ENCODE measurements around the gene CAMK1D. TPM values are rescaled to one million over a fixed set of nuclear protein-coding genes. Genes with fewer than 3 reads are reported as not detected.

The CAMK1D gene
- total RNA-seq, 2 donors from 2014 or later: 4.5 to 7.8 TPM

DNA sequence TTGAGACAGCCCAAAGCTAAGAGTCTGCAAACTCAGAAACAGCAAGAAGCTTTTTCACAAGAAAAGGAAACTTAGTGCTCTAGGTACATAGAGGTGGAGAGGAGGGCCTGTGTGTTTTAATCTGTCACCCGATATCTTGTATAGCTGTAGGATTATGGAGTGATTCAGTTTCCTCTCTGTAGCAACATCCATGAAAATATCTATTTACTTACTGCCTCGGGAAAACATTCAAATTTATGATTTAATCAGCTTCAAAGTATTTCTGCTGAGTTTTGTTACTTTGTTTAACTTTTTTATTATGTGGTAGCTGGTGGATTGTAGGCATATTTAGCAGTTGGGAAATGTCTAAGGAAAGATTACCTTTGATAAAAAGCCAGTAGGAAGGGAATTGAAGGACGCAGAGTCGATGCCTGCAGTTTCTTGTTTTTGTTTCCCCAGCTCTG is 360.2 kb downstream of the CAMK1D start:
- Histone ChIP-seq H3K36me3 (ENCODE audit: control insufficient read depth, insufficient read depth, low read length) (no peaks in the 10 kb centered on the region), H3K4me3 (ENCODE audit: low read length) (no peak overlapping the region), H3K4me1 (ENCODE audit: control insufficient read depth, insufficient read depth, low read length) (peaks cover 5% of the 10 kb centered on the region), H3K9ac (ENCODE audit: extremely low read depth, low read length, poor library complexity, severe bottlenecking) (no peak overlapping the region), H3K27ac (ENCODE audit: low read depth, low read length) (no peak overlapping the region), H3K27me3 (ENCODE audit: control insufficient read depth, insufficient read depth, low read length, poor library complexity, severe bottlenecking) (no peaks in the 10 kb centered on the region), H3K9me3 (ENCODE audit: control insufficient read depth, low read length) (no peaks in the 10 kb centered on the region)
- H3K4me3 Mint-ChIP-seq: no peak overlapping the region
- H3K36me3 Mint-ChIP-seq (ENCODE audit: low read depth): no peaks in the 10 kb centered on the region
- H3K4me1 Mint-ChIP-seq: peaks cover 11% of the 10 kb centered on the region
- H3K9me3 Mint-ChIP-seq: no peaks in the 10 kb centered on the region
- H3K27me3 Mint-ChIP-seq (ENCODE audit: insufficient read depth): peaks cover 4% of the 10 kb centered on the region
- TF ChIP-seq, protein P1, sequence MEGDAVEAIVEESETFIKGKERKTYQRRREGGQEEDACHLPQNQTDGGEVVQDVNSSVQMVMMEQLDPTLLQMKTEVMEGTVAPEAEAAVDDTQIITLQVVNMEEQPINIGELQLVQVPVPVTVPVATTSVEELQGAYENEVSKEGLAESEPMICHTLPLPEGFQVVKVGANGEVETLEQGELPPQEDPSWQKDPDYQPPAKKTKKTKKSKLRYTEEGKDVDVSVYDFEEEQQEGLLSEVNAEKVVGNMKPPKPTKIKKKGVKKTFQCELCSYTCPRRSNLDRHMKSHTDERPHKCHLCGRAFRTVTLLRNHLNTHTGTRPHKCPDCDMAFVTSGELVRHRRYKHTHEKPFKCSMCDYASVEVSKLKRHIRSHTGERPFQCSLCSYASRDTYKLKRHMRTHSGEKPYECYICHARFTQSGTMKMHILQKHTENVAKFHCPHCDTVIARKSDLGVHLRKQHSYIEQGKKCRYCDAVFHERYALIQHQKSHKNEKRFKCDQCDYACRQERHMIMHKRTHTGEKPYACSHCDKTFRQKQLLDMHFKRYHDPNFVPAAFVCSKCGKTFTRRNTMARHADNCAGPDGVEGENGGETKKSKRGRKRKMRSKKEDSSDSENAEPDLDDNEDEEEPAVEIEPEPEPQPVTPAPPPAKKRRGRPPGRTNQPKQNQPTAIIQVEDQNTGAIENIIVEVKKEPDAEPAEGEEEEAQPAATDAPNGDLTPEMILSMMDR (conservative IDR thresholded peaks at IDR 0.05): no peak
- DNase-seq: no peak
- no peak overlapping the region for H3K27ac Mint-ChIP-seq
- WGBS, 2 experiments (ENCODE audit: insufficient coverage in 1 of 2, insufficient read length in 1 of 2): 90 to 93% methylated on average over 2 to 4 of the region's 4 CpGs

DNA sequence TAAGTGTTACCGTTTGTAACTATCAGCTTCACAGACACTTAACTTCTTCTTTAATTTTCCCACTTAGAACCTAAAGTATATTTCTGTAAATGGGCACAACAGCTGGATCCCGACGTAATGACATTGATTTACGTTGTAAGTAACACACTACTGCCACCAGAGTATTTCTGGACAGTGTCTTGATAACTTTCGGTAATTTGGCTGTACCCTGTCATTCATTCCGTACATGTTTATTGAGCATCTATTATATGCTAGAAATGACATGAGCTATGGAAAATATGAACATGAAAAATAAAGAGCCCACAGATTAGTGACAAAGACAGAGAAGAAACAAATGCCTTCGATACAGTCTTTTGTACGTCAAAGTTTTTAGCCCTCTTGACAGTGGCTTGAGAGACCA is 360.8 kb downstream of the CAMK1D start:
- no peaks in the 10 kb centered on the region for H3K36me3 ChIP-seq (ENCODE audit: control insufficient read depth, insufficient read depth, low read length)
- peaks cover 5% of the 10 kb centered on the region for H3K4me1 ChIP-seq (ENCODE audit: control insufficient read depth, insufficient read depth, low read length)
- Mint-ChIP-seq H3K4me3 (no peak overlapping the region), H3K9me3 (no peaks in the 10 kb centered on the region), H3K27ac (no peak overlapping the region), H3K4me1 (peaks cover 11% of the 10 kb centered on the region), H3K27me3 (ENCODE audit: insufficient read depth) (peaks cover 4% of the 10 kb centered on the region), H3K36me3 (ENCODE audit: low read depth) (no peaks in the 10 kb centered on the region)
- TF ChIP-seq, protein P1 (conservative IDR thresholded peaks at IDR 0.05): no peak
- WGBS, 2 experiments (ENCODE audit: insufficient coverage in 1 of 2, insufficient read length in 1 of 2): 92 to 97% methylated on average over 8 of the region's 8 CpGs
- no peaks in the 10 kb centered on the region for H3K9me3 ChIP-seq (ENCODE audit: control insufficient read depth, low read length)
- no peak overlapping the region for H3K9ac ChIP-seq (ENCODE audit: extremely low read depth, low read length, poor library complexity, severe bottlenecking)
- no peaks in the 10 kb centered on the region for H3K27me3 ChIP-seq (ENCODE audit: control insufficient read depth, insufficient read depth, low read length, poor library complexity, severe bottlenecking)
- no peak overlapping the region for H3K27ac ChIP-seq (ENCODE audit: low read depth, low read length)
- no peak overlapping the region for H3K4me3 ChIP-seq (ENCODE audit: low read length)
- DNase-seq: no peak

DNA sequence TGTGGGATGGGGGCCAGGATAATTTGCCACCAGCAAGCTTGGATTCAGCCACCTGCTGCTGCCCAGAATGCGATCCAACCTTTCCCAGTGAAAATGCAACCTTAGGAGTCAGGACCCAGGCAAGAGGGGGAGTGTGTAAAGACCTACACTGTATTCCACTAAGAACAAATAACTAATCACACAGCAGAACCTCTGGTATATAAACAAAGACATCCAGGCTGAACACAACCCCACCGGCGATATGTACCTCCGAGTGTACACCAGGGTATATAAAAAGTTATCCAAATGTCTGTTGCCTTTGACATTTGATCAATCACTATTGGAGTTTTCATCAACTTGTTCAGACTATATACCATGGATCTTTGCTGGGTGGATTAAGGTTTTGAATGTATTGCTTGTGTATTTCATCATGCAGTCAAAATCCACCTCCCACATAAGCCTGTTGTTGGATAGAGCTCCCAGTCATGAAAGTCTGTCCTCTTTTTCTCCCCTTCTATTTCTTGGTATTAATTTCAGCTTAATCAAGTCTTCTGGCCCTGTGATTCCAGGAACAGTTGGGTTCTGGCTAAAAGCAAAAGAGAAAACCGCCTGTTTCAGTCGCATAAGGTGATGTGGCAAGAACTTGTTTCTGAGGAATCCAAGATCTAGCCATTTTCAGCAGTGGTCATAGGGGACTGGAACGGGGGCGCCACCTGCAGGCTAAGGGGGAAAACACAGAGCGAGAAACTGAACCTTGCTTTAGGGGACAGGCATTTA is 361.4 kb downstream of the CAMK1D start:
- Mint-ChIP-seq H3K9me3 (no peaks in the 10 kb centered on the region), H3K36me3 (ENCODE audit: low read depth) (no peaks in the 10 kb centered on the region), H3K4me3 (no peak overlapping the region), H3K27me3 (ENCODE audit: insufficient read depth) (peaks cover 4% of the 10 kb centered on the region), H3K4me1 (peaks cover 11% of the 10 kb centered on the region), H3K27ac (no peak overlapping the region)
- Histone ChIP-seq H3K4me3 (ENCODE audit: low read length) (no peak overlapping the region), H3K9ac (ENCODE audit: extremely low read depth, low read length, poor library complexity, severe bottlenecking) (no peak overlapping the region), H3K4me1 (ENCODE audit: control insufficient read depth, insufficient read depth, low read length) (peaks cover 5% of the 10 kb centered on the region), H3K27me3 (ENCODE audit: control insufficient read depth, insufficient read depth, low read length, poor library complexity, severe bottlenecking) (no peaks in the 10 kb centered on the region), H3K9me3 (ENCODE audit: control insufficient read depth, low read length) (no peaks in the 10 kb centered on the region), H3K36me3 (ENCODE audit: control insufficient read depth, insufficient read depth, low read length) (no peaks in the 10 kb centered on the region), H3K27ac (ENCODE audit: low read depth, low read length) (no peak overlapping the region)
- 45 to 52% methylated on average over 7 to 9 of the region's 9 CpGs for WGBS, 2 experiments (ENCODE audit: insufficient coverage in 1 of 2, insufficient read length in 1 of 2)
- TF ChIP-seq, protein P1 (conservative IDR thresholded peaks at IDR 0.05): peak; percentile 91
- peak; percentile 91 for DNase-seq

Data from endodermal cell (in vitro differentiated cells).